MCF 10A (cell line): ENCODE results near the gene MAN1A1. TPM values are rescaled to one million over a fixed set of nuclear protein-coding genes. Genes with fewer than 3 reads are reported as not detected.

Experiments
- BruUV-seq: library from RNA; stranded (reverse); fragments of 400-500 nt; replicated peaks from 2 replicates; lab custom pipeline; 2021; lab: Mats Ljungman, UMichigan
- CTCF ChIA-PET: fragments of 300-600 bp; sonication (Branson Sonifier 250); formaldehyde crosslinking; extraction: SDS; loops from one replicate; lab custom pipeline; 2021; ENCODE audit warnings: antibody characterized with exemption, inconsistent platforms; lab: Yijun Ruan, JAX
- POLR2A ChIA-PET: fragments of 300-600, 350-650 bp; sonication (Branson Sonifier 250); formaldehyde crosslinking; extraction: SDS; loops from one replicate; lab custom pipeline; 2020; ENCODE audit warnings: antibody characterized with exemption, inconsistent platforms; lab: Yijun Ruan, JAX
- DNase-seq: peaks from one replicate; pipeline ENCODE4 v3.0.0-alpha.2; 2018; ENCODE audit not compliant: unreplicated experiment
- H3K27ac Mint-ChIP-seq: one replicate; pipeline ENCODE4 v1.8.0; 2022; ENCODE audit warnings: mild to moderate bottlenecking, low read depth, mixed read lengths; ENCODE audit not compliant: unreplicated experiment
- H3K27me3 Mint-ChIP-seq: one replicate; pipeline ENCODE4 v1.8.0; 2022; ENCODE audit warnings: mixed read lengths; ENCODE audit not compliant: insufficient read depth, unreplicated experiment
- H3K36me3 Mint-ChIP-seq: one replicate; pipeline ENCODE4 v1.8.0; 2022; ENCODE audit warnings: mild to moderate bottlenecking, moderate library complexity, mixed read lengths; ENCODE audit not compliant: insufficient read depth, unreplicated experiment
- H3K4me1 Mint-ChIP-seq: one replicate; pipeline ENCODE4 v1.8.0; 2022; ENCODE audit warnings: mixed read lengths; ENCODE audit not compliant: insufficient read depth, unreplicated experiment
- H3K4me3 Mint-ChIP-seq: one replicate; pipeline ENCODE4 v1.8.0; 2022; ENCODE audit warnings: mild to moderate bottlenecking, moderate library complexity, mixed read lengths; ENCODE audit not compliant: unreplicated experiment
- H3K9me3 Mint-ChIP-seq: one replicate; pipeline ENCODE4 v1.8.0; 2022; ENCODE audit warnings: mixed read lengths; ENCODE audit not compliant: unreplicated experiment
- CTCF ChIP-seq: fragments of 200-600 bp; IDR thresholded peaks from one replicate; pipeline ENCODE4 v1.8.0; 2022; ENCODE audit warnings: antibody characterized with exemption, mild to moderate bottlenecking; ENCODE audit not compliant: unreplicated experiment
- intact Hi-C: fragments of 100-400 bp; cut with micrococcal nuclease; formaldehyde crosslinking; loops from 2 replicates; pipeline ENCODE4 v1.14.1; 2022
- total RNA-seq: library from RNA; stranded (reverse); gene quantifications from 2 replicates; pipeline ENCODE4 v1.2.3, GENCODE V29; 2022

MAN1A1 gene
- total RNA-seq, 1 experiment from 2014 or later: 1.3 TPM

- H3K36me3 Mint-ChIP-seq: no peaks in the 10 kb centered on the region
- H3K4me3 Mint-ChIP-seq: no peak overlapping the region
- H3K9me3 Mint-ChIP-seq: no peaks in the 10 kb centered on the region
- H3K27me3 Mint-ChIP-seq: no peaks in the 10 kb centered on the region
- DNase-seq: no peak
- no peak for TF ChIP-seq CTCF
- no peak overlapping the region for H3K27ac Mint-ChIP-seq
- no TSS peak for BruUV-seq
- CTCF ChIA-PET: interaction anchor here (0.7 to 6.0 kb wide), 8 partner anchors 10 to 1485 kb away, joined by 3 to 24 read pairs (median 4); no protein-coding TSS in a partner anchor
- POLR2A ChIA-PET: no interaction called here
- peaks cover 7% of the 10 kb centered on the region for H3K4me1 Mint-ChIP-seq
- intact Hi-C loops: no loop called here
Observed at GRCh38 chr6:119343573-119344146, 5.9 kb downstream of the MAN1A1 start.

- no peaks in the 10 kb centered on the region for H3K36me3 Mint-ChIP-seq
- no peak for TF ChIP-seq CTCF
- DNase-seq: no peak
- no TSS peak for BruUV-seq
- CTCF ChIA-PET: interaction anchor here (1.0 to 6.0 kb wide), 5 partner anchors 10 to 1485 kb away, joined by 3 to 24 read pairs (median 3); no protein-coding TSS in a partner anchor
- H3K4me1 Mint-ChIP-seq: peaks cover 4% of the 10 kb centered on the region
- no peak overlapping the region for H3K4me3 Mint-ChIP-seq
- no peak overlapping the region for H3K27ac Mint-ChIP-seq
- intact Hi-C loops: no loop called here
- no peaks in the 10 kb centered on the region for H3K27me3 Mint-ChIP-seq
- POLR2A ChIA-PET: interaction anchor here (0.6 kb wide), 1 partner anchor 363 kb away, joined by 4 read pairs; no protein-coding TSS in a partner anchor
- no peaks in the 10 kb centered on the region for H3K9me3 Mint-ChIP-seq
Observed at GRCh38 chr6:119343167-119343566, 6.4 kb downstream of the MAN1A1 start.

- ChIA-PET CTCF (no interaction called here), POLR2A (interaction anchor here (0.6 kb wide), 1 partner anchor 382 kb away, joined by 3 read pairs; no protein-coding TSS in a partner anchor)
- no peak for TF ChIP-seq CTCF
- H3K27ac Mint-ChIP-seq: no peak overlapping the region
- BruUV-seq: no TSS peak
- no peaks in the 10 kb centered on the region for H3K27me3 Mint-ChIP-seq
- H3K4me1 Mint-ChIP-seq: no peaks in the 10 kb centered on the region
- no peak overlapping the region for H3K4me3 Mint-ChIP-seq
- H3K9me3 Mint-ChIP-seq: no peaks in the 10 kb centered on the region
- no peak for DNase-seq
- H3K36me3 Mint-ChIP-seq: no peaks in the 10 kb centered on the region
- intact Hi-C loops: no loop called here
Observed at GRCh38 chr6:119342430-119342829, 7.1 kb downstream of the MAN1A1 start.

- no TSS peak for BruUV-seq
- ChIA-PET POLR2A (no interaction called here), CTCF (interaction anchor here (0.6 to 1.9 kb wide), 5 partner anchors 12 to 1486 kb away, joined by 3 to 8 read pairs (median 3); no protein-coding TSS in a partner anchor)
- Mint-ChIP-seq H3K4me1 (no peaks in the 10 kb centered on the region), H3K4me3 (no peak overlapping the region), H3K36me3 (no peaks in the 10 kb centered on the region), H3K27me3 (no peaks in the 10 kb centered on the region), H3K9me3 (no peaks in the 10 kb centered on the region), H3K27ac (no peak overlapping the region)
- intact Hi-C loops: no loop called here
- TF ChIP-seq CTCF: no peak
- DNase-seq: no peak
Observed at GRCh38 chr6:119340796-119341487, 8.6 kb downstream of the MAN1A1 start.
